Stomach (tissue), 4 donors: ENCODE results near the gene SERINC5.

Experiments used
- CTCF ChIP-seq, 7 experiments: fragments of 450-650 bp in 4 of 7; fragments of 200-600 bp in 3 of 7; sonication (generic) in 3 of 7; IDR thresholded peaks; one replicate each; pipeline ENCODE4 v1.5.1; 2016 to 2019; ENCODE audit warnings: antibody characterized with exemption in 7 of 7, control low read depth in 2 of 7, mild to moderate bottlenecking in 1 of 7
- POLR2A ChIP-seq, 4 donors: fragments of 450-650 bp; IDR thresholded peaks; one replicate each; pipeline ENCODE4 v1.6.1; 2016; ENCODE audit warnings: antibody characterized with exemption in 4 of 4, control low read depth in 2 of 4, mild to moderate bottlenecking in 1 of 4, moderate library complexity in 1 of 4
- POLR2AphosphoS5 ChIP-seq, 3 donors: sonication (generic); formaldehyde crosslinking; IDR thresholded peaks; one replicate each; pipeline ENCODE4 v1.6.1; 2016; ENCODE audit warnings: antibody characterized with exemption in 3 of 3

- TF ChIP-seq CTCF (IDR thresholded peaks at IDR 0.05) (no peak), POLR2A (IDR thresholded peaks at IDR 0.05) (no peak), POLR2AphosphoS5 (IDR thresholded peaks at IDR 0.05) (no peak)
Measured at GRCh38 chr5:80300125-80300524, 44.3 kb upstream of the SERINC5 start.
